ENCODE results near the gene CD37. TPM values are rescaled to one million over a fixed set of nuclear protein-coding genes. Genes with fewer than 3 reads are reported as not detected.

The CD37 gene
- total RNA-seq, 1 experiment from 2014 or later = not detected

GRCh38 chr19:49339301-49340068 is 4.3 kb downstream of the CD37 start:
- no peak overlapping the region for H4K5ac ChIP-seq (ENCODE audit: insufficient read length, low read depth, low read length)
- no peak overlapping the region for H3K4ac ChIP-seq (ENCODE audit: low read depth, low read length)
- no peak overlapping the region for H2BK15ac ChIP-seq (ENCODE audit: low read depth, low read length)
- H2AK5ac ChIP-seq (ENCODE audit: insufficient read length, low read length) = no peak overlapping the region
- H3K27me3 Mint-ChIP-seq (ENCODE audit: low read depth) = peaks cover 18% of the 10 kb centered on the region
- peak overlapping the region in 2 of 3 experiments; percentile 86 to 97; a peak in 2 of 7 replicates for H3K27ac Mint-ChIP-seq
- H3K56ac ChIP-seq (ENCODE audit: insufficient read length, low read depth, low read length) = no peak overlapping the region
- H3K27me3 ChIP-seq (ENCODE audit: insufficient read depth, low read length) = peaks cover 3% of the 10 kb centered on the region; the same call in 1 of the 2 replicates
- no CpG with 5 or more reads among the region's 47 CpGs for WGBS (ENCODE audit: extremely low coverage, insufficient read length, low lambda C conversion rate)
- no peak overlapping the region for H3K27ac ChIP-seq (ENCODE audit: insufficient read length, low read depth, low read length)
- H3K9me3 Mint-ChIP-seq = peaks cover 0 to 3% of the 10 kb centered on the region in 2 experiments; a peak in 2 of 5 replicates
- H4K8ac ChIP-seq (replicated peaks; ENCODE audit: insufficient read length, low read depth, low read length) = no peak overlapping the region
- H3K4me2 ChIP-seq (ENCODE audit: insufficient read depth, insufficient read length, low read length) = peak overlapping the region; percentile 68
- no peaks in the 10 kb centered on the region for H4K20me1 ChIP-seq (ENCODE audit: control insufficient read depth, insufficient read depth, insufficient read length)
- no peak overlapping the region for H3T11ph ChIP-seq (ENCODE audit: low read length)
- peak overlapping the region; percentile 80 for H3K18ac ChIP-seq (ENCODE audit: insufficient read length, low read depth, low read length)
- no peaks in the 10 kb centered on the region for H3K79me2 ChIP-seq (ENCODE audit: insufficient read depth, low read length)
- H3K23me2 ChIP-seq (ENCODE audit: insufficient read length, low read depth, low read length, poor library complexity, severe bottlenecking) = peaks cover 12% of the 10 kb centered on the region
- H3K23ac ChIP-seq (ENCODE audit: insufficient read length, low read depth, low read length) = no peak overlapping the region
- no peak overlapping the region for H2AFZ ChIP-seq (ENCODE audit: low read length)
- H3K4me3 Mint-ChIP-seq = peak overlapping the region; percentile 61 to 83
- no peaks in the 10 kb centered on the region for H3K9me3 ChIP-seq (ENCODE audit: control insufficient read depth, low read depth, low read length)
- peaks cover 2% of the 10 kb centered on the region; the same call in 1 of the 2 replicates for H3K4me1 ChIP-seq (ENCODE audit: insufficient read depth, low read length)
- no peak overlapping the region for H2BK12ac ChIP-seq (ENCODE audit: insufficient read length, low read depth, low read length)
- DNase-seq = peak; percentile 98
- no peak overlapping the region for H4K91ac ChIP-seq (ENCODE audit: insufficient read length, low read depth, low read length)
- TF ChIP-seq CTCF (conservative IDR thresholded peaks at IDR 0.05) = no peak
- no peaks in the 10 kb centered on the region for H3K79me1 ChIP-seq (ENCODE audit: insufficient read depth, low read depth, low read length, poor library complexity, severe bottlenecking)
- no peak overlapping the region for H3K9ac ChIP-seq (ENCODE audit: extremely low read depth, insufficient read length, low read length)
- H2BK5ac ChIP-seq (ENCODE audit: insufficient read length, low read length) = no peak overlapping the region
- peaks cover 20 to 36% of the 10 kb centered on the region in 2 experiments for H3K4me1 Mint-ChIP-seq
- H3K14ac ChIP-seq (ENCODE audit: insufficient read depth, low read length) = 0 out of 2 replicates have a peak overlapping the region, but pooled peaks have one; percentile 48
- H3K36me3 Mint-ChIP-seq (ENCODE audit: insufficient read depth in 1 of 3, low read depth in 3 of 3) = peaks cover 23 to 57% (median 43%) of the 10 kb centered on the region in 3 experiments
- H2BK120ac ChIP-seq (ENCODE audit: low read depth, low read length, poor library complexity, severe bottlenecking) = no peak overlapping the region
- no peak overlapping the region for H2BK20ac ChIP-seq (ENCODE audit: low read depth, low read length, poor library complexity, severe bottlenecking)

Data from H9 (cell line).